CD4-positive, alpha-beta T cell treated with Interferon alpha-2 for 1 hour (primary cell): ENCODE data around the gene NACC2.
A peak's percentile ranks its signal among the peaks of the same experiment; 100 is the strongest.

ENCODE experiments used
- DNase-seq, 2 donors: peaks; one replicate each; pipeline ENCODE4 v3.0.0-alpha.2; 2020 to 2022

Gene NACC2

GRCh38 chr9:136127313-136127712, 32.2 kb upstream of the NACC2 start:
- DNase-seq: no peak

GRCh38 chr9:136124976-136125692, 30.0 kb upstream of the NACC2 start:
- no peak for DNase-seq

GRCh38 chr9:136122425-136123383, 27.6 kb upstream of the NACC2 start:
- peak; percentile 72 to 81 for DNase-seq

- DNase-seq: no peak
Observed at GRCh38 chr9:136121801-136122200, 26.7 kb upstream of the NACC2 start.

GRCh38 chr9:136120438-136120844, 25.4 kb upstream of the NACC2 start:
- DNase-seq: no peak

GRCh38 chr9:136119883-136120393, 24.8 kb upstream of the NACC2 start:
- no peak for DNase-seq

- no peak for DNase-seq
Observed at GRCh38 chr9:136119061-136119882, 24.2 kb upstream of the NACC2 start.

- DNase-seq: peak; percentile 96 to 97
Observed at GRCh38 chr9:136118320-136119060, 23.4 kb upstream of the NACC2 start, which contains the start of gene TMEM250. TSS of gene TMEM250 (minus strand) at chr9:136118875. CDS start at chr9:136116900, 1,975 bp downstream.

- DNase-seq: no peak
Observed at GRCh38 chr9:136117916-136118319, 22.8 kb upstream of the NACC2 start.

GRCh38 chr9:136117291-136117915, 22.3 kb upstream of the NACC2 start:
- DNase-seq: no peak

- no peak for DNase-seq
Observed at GRCh38 chr9:136116360-136117098, 21.4 kb upstream of the NACC2 start.

GRCh38 chr9:136115641-136116359, 20.7 kb upstream of the NACC2 start:
- DNase-seq: no peak

- DNase-seq: no peak
Observed at GRCh38 chr9:136115206-136115605, 20.1 kb upstream of the NACC2 start.

- no peak for DNase-seq
Observed at GRCh38 chr9:136114610-136115009, 19.5 kb upstream of the NACC2 start.

- DNase-seq: no peak
Observed at GRCh38 chr9:136112541-136112940, 17.5 kb upstream of the NACC2 start.

- no peak for DNase-seq
Observed at GRCh38 chr9:136111910-136112309, 16.8 kb upstream of the NACC2 start.

GRCh38 chr9:136111190-136111589, 16.1 kb upstream of the NACC2 start:
- no peak for DNase-seq

- DNase-seq: no peak
Observed at GRCh38 chr9:136110082-136111061, 15.3 kb upstream of the NACC2 start.
